Ovary (tissue), 3 donors: ENCODE results near the gene RBMS1.

Source experiments
- POLR2A ChIP-seq: fragments of 450-650 bp; IDR thresholded peaks from one replicate; pipeline ENCODE4 v1.6.1; 2017; ENCODE audit warnings: antibody characterized with exemption, mild to moderate bottlenecking, moderate library complexity
- TF ChIP-seq, protein P1 (sequence below), 3 donors: fragments of 450-650 bp in 2 of 3; fragments of 200-600 bp in 1 of 3; IDR thresholded peaks; one replicate each; pipeline versions ENCODE4 v1.5.1 to v1.8.0; 2016 to 2022; ENCODE audit warnings: antibody characterized with exemption in 3 of 3, mild to moderate bottlenecking in 1 of 3
- donor health status: DM: no; HTN: no; CAD: no.

DNA sequence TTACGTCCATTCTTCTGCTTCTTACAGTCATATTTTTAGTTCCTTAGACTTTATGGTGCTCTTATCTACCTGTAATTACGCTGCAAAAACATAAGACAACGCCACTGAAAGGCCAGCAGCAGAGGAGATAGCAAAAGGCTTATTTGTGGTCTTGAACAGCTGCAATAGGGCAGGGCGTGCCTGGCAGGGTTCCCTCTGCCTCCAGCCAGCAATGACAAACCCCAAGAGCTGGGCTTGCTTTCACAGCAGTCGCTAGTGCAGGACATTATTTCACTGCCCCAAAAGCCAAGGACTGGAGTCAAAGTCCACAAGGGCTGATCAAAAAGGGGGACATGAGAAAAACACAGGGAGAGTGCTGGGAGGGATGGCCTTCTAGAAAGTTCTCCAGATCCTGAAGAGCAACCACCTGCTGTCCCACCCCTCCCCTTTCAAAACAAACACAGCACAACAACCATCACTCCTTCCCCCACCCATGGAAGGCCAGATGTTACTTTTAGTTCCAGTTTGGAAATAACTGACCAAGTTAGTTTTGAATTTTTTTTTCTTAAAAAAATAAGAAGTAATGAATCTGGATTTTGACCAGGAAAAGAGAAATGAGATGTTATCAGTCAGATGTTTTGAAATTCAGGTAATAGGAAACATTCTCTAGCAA, 127.8 kb downstream of the RBMS1 start:
- TF ChIP-seq, protein P1, sequence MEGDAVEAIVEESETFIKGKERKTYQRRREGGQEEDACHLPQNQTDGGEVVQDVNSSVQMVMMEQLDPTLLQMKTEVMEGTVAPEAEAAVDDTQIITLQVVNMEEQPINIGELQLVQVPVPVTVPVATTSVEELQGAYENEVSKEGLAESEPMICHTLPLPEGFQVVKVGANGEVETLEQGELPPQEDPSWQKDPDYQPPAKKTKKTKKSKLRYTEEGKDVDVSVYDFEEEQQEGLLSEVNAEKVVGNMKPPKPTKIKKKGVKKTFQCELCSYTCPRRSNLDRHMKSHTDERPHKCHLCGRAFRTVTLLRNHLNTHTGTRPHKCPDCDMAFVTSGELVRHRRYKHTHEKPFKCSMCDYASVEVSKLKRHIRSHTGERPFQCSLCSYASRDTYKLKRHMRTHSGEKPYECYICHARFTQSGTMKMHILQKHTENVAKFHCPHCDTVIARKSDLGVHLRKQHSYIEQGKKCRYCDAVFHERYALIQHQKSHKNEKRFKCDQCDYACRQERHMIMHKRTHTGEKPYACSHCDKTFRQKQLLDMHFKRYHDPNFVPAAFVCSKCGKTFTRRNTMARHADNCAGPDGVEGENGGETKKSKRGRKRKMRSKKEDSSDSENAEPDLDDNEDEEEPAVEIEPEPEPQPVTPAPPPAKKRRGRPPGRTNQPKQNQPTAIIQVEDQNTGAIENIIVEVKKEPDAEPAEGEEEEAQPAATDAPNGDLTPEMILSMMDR (IDR thresholded peaks at IDR 0.05) = no peak
- no peak for TF ChIP-seq POLR2A
